Muscle layer of duodenum (tissue), 2 donors: ENCODE results near the gene UGT1A1.

Experiments used
- H3K27ac ChIP-seq: one replicate; pipeline ENCODE4 v1.7.0; 2013; ENCODE audit warnings: mild to moderate bottlenecking, low read length
- H3K27me3 ChIP-seq: one replicate; pipeline ENCODE4 v1.7.0; 2013; ENCODE audit warnings: low read depth, mild to moderate bottlenecking, control low read depth, low read length
- H3K36me3 ChIP-seq, 2 donors: one replicate each; pipeline ENCODE4 v1.7.0; 2013; ENCODE audit warnings: low read length in 2 of 2, control low read depth in 1 of 2, mild to moderate bottlenecking in 1 of 2; ENCODE audit not compliant: insufficient read depth in 2 of 2, control insufficient read depth in 1 of 2
- H3K4me1 ChIP-seq, 2 donors: one replicate each; pipeline ENCODE4 v1.7.0; 2013; ENCODE audit warnings: low read length in 2 of 2, mild to moderate bottlenecking in 2 of 2, control low read depth in 1 of 2, moderate library complexity in 1 of 2; ENCODE audit not compliant: insufficient read depth in 2 of 2, control insufficient read depth in 1 of 2
- H3K4me3 ChIP-seq, 2 donors: one replicate each; pipeline ENCODE4 v1.7.0; 2013; ENCODE audit warnings: low read length in 2 of 2, low read depth in 1 of 2, mild to moderate bottlenecking in 1 of 2
- H3K9me3 ChIP-seq, 2 donors: one replicate each; pipeline ENCODE4 v1.7.0; 2013; ENCODE audit warnings: low read length in 2 of 2, control low read depth in 1 of 2, mild to moderate bottlenecking in 1 of 2; ENCODE audit not compliant: control insufficient read depth in 1 of 2
- donor health status: healthy.

UGT1A1 gene

DNA sequence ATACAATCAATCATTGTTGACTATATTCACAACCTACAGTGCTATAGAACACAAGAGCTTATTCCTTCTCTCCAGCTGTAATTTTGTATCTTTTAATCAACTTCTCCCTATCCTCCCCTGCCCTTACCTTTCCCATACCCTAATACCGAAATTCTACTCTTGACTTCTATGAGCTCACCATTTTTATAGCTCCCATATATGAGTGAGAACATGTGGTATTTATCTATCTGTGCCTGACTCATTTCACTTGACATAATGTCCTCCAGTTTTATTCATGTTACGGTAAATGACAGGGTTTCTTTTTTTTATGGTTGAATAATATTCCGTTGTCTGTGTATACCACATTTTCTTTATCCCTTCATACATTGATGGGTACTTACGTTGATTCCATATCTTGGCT is 20.7 kb downstream of the UGT1A1 start:
- Histone ChIP-seq H3K27me3 (no peaks in the 10 kb centered on the region), H3K9me3 (peaks cover 0 to 7% of the 10 kb centered on the region in 2 donors), H3K4me3 (no peak overlapping the region), H3K36me3 (no peaks in the 10 kb centered on the region), H3K4me1 (no peaks in the 10 kb centered on the region), H3K27ac (no peak overlapping the region)

DNA sequence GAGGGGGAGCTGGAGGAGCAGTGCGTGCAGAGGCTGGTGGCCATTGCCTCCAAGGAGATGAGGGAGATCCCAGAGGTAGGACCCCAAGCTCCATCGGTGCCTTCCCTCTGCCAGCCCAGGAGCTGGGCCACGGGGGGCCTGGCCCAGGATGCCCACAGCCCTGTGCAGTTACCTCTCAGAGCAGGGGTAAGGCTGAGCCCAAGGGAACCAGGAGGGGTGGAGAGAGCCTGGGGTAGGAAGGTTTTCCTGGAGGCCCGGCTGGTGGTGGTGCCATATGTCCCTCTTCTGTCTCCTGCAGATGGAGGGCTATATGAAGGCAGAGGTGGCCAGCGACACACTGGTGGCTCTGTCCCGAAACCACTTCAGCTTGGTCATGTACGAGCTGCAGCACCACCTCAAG is 29.5 kb downstream of the UGT1A1 start:
- H3K27me3 ChIP-seq: no peaks in the 10 kb centered on the region
- H3K4me1 ChIP-seq: no peaks in the 10 kb centered on the region
- no peak overlapping the region for H3K27ac ChIP-seq
- no peaks in the 10 kb centered on the region for H3K9me3 ChIP-seq
- no peaks in the 10 kb centered on the region for H3K36me3 ChIP-seq
- H3K4me3 ChIP-seq: no peak overlapping the region

DNA sequence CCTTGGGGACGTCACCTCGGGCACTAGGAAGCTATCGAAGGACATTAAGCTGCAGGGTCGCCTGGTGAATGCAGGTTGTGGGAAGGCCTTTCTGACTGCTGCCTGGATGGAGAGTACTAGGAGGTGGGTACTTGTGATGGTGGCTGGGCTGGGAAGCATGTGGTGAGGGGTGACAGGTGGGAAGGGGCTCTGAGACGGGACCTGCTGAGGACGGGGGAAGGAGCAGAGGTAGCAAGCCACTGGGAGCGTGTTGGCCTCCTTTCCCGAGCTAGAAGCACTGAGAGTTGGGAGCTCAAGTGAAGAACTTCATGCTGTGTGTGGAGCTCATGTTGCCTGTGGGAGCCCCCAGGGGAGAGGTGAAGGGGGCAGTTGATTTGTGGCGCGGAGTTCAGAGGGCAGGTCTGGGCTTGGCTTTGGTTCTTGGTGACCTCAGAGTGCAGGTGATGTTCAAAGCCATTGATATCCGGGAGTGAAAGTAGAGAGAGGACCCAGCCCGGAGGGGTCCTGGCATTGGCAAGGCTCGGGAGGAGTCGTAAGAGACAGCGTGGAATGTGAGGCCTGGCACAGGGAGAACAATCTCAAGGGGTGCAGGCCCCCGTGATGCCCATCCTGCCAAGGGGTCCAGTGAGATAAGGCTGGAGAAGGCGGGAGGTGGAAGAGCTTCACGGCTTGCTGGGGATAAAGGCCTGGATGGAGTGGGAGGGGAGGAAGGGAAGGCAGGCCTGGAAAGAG is 31.2 kb downstream of the UGT1A1 start:
- no peaks in the 10 kb centered on the region for H3K27me3 ChIP-seq
- no peak overlapping the region for H3K27ac ChIP-seq
- H3K4me3 ChIP-seq: no peak overlapping the region
- H3K9me3 ChIP-seq: no peaks in the 10 kb centered on the region
- H3K4me1 ChIP-seq: no peaks in the 10 kb centered on the region
- H3K36me3 ChIP-seq: no peaks in the 10 kb centered on the region

DNA sequence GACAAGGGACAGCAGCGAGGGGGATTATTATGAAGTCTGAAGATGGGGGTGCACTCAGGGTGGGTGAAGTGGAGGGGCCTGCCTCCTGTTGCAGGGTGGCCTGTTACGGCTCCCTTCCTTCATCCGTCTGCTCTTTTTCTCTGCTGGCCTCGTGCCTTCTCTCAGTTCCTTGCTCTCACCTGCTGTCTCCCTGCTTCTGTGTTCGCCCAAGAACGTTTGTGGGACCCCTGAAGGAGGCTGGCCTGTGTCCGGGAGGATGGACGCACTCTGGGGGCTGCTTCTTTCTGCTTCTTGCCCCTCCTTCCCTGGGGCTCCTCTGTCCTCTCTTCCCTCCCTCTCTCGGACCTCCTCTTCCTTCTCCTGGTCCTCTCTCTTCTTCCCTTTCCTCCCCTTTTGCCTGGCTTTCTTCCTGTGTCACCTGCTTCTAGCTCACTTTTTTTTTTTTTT is 31.8 kb downstream of the UGT1A1 start:
- no peak overlapping the region for H3K4me3 ChIP-seq
- no peaks in the 10 kb centered on the region for H3K4me1 ChIP-seq
- no peaks in the 10 kb centered on the region for H3K27me3 ChIP-seq
- no peaks in the 10 kb centered on the region for H3K9me3 ChIP-seq
- H3K36me3 ChIP-seq: no peaks in the 10 kb centered on the region
- no peak overlapping the region for H3K27ac ChIP-seq

DNA sequence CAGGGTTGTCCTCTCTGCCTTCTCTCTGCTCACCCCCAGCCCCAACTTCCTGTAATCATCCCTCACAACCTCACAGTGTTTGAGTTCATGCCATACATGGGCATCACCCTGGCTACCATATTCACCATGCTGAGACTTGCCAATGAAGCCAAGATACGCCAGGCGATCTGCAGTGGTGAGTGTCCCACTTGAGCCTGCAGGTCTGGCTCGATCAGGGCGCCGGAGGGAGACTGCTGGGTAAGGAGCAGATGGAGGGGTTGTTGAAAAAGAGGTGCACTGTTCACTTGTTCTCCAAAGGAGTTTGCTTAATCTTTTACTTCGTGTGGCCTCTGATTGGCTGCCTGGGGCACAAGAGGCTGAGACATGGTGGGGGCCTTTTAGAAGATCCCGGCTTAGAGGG is 32.6 kb downstream of the UGT1A1 start:
- H3K9me3 ChIP-seq: no peaks in the 10 kb centered on the region
- H3K4me3 ChIP-seq: no peak overlapping the region
- H3K27ac ChIP-seq: no peak overlapping the region
- no peaks in the 10 kb centered on the region for H3K36me3 ChIP-seq
- H3K4me1 ChIP-seq: no peaks in the 10 kb centered on the region
- H3K27me3 ChIP-seq: no peaks in the 10 kb centered on the region

- no peaks in the 10 kb centered on the region for H3K9me3 ChIP-seq
- H3K27ac ChIP-seq: no peak overlapping the region
- H3K4me3 ChIP-seq: no peak overlapping the region
- H3K27me3 ChIP-seq: no peaks in the 10 kb centered on the region
- H3K4me1 ChIP-seq: no peaks in the 10 kb centered on the region
- H3K36me3 ChIP-seq: no peaks in the 10 kb centered on the region
Measured at GRCh38 chr2:233793465-233794127, 33.5 kb downstream of the UGT1A1 start.

DNA sequence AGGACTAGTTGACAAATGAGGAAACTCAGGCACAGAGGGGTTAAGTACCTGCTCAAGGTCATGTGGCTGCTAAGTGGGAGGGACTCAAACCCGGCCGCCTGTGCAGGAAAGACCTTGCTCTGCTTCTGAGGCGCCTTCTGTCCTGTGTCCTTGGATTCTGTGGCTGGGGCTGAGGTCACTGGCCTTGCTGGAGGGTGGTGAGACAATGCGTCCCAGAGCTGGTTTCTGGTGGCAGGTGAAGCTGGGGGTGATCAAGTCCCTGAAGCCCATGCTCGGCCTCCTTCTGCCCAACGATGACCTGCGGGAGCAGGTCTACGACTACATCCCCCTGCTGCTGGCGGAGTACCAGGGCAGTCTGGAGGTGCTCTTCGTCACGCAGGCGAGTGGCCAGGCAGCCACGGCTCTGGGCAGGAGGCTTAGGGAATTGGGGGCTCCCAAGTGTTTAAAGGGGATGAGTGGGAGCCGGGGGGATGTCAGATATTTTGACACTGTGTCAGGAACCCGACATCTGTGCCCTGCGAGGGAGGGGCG is 34.1 kb downstream of the UGT1A1 start:
- H3K9me3 ChIP-seq: no peaks in the 10 kb centered on the region
- no peak overlapping the region for H3K4me3 ChIP-seq
- no peak overlapping the region for H3K27ac ChIP-seq
- H3K36me3 ChIP-seq: no peaks in the 10 kb centered on the region
- no peaks in the 10 kb centered on the region for H3K4me1 ChIP-seq
- H3K27me3 ChIP-seq: no peaks in the 10 kb centered on the region

DNA sequence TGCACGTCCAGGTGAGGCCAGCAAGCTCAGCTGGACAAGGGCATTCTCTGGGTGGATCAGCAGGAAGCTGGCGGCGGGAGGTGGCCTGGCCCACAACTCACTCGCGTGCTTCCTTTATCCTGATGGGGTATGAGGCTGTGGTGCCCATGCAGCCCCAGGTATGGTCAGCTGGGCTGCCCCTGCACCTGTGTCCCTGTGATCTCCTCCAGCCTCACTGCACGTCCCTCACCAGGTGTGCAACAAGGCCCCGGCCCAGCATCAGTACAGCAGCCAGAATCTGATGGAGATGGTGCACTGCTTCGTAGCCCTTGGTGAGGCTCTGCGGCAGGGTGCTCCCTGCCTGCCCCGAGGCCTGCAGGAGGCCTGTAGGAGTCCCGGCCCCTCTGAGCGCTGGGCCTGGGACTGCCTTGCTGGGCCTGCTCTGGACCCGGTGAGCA is 35.7 kb downstream of the UGT1A1 start:
- H3K27me3 ChIP-seq: no peaks in the 10 kb centered on the region
- no peaks in the 10 kb centered on the region for H3K36me3 ChIP-seq
- H3K4me1 ChIP-seq: no peaks in the 10 kb centered on the region
- no peak overlapping the region for H3K4me3 ChIP-seq
- no peak overlapping the region for H3K27ac ChIP-seq
- H3K9me3 ChIP-seq: no peaks in the 10 kb centered on the region

GRCh38 chr2:233796254-233796653 is 36.2 kb downstream of the UGT1A1 start:
- H3K27me3 ChIP-seq: no peaks in the 10 kb centered on the region
- H3K9me3 ChIP-seq: no peaks in the 10 kb centered on the region
- no peak overlapping the region for H3K4me3 ChIP-seq
- H3K27ac ChIP-seq: no peak overlapping the region
- no peaks in the 10 kb centered on the region for H3K36me3 ChIP-seq
- H3K4me1 ChIP-seq: no peaks in the 10 kb centered on the region

DNA sequence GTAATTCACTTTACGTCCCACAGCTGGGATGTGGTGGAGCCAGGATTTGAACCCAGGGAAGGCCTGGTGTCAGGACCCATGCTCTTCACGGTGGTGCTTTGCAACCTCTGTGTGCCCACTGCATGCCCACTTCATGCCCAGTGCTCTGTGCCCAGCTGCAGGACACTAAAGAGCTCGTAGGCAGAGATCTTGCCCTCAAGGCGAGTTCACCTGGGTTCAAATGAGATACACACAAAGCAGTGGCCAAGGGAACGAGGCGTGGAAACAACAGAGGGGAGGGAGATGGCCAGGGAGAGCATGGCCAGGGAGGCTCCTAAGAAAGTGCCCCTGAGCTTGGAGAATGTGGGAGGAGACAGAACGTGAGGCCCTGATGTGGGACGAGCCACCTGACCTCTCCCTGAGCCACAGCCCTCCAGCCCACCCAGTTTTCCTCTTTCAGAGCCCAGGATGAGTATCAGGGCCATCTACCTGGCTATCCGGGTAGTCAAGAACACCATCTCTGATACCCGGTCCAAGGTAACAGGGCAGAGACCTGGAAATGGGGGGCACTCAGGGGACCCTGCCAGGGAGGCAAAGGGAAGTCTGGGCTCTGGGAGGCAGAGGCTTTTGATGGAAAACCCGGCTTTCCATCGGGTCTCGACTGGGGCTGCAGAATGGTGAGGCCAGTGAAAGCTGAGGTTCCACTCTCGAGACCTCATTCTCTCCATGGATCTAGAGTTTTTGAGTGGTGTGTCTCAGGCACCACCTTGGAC is 38.4 kb downstream of the UGT1A1 start:
- Histone ChIP-seq H3K36me3 (no peaks in the 10 kb centered on the region), H3K9me3 (no peaks in the 10 kb centered on the region), H3K27ac (no peak overlapping the region), H3K27me3 (no peaks in the 10 kb centered on the region), H3K4me1 (no peaks in the 10 kb centered on the region), H3K4me3 (no peak overlapping the region)

DNA sequence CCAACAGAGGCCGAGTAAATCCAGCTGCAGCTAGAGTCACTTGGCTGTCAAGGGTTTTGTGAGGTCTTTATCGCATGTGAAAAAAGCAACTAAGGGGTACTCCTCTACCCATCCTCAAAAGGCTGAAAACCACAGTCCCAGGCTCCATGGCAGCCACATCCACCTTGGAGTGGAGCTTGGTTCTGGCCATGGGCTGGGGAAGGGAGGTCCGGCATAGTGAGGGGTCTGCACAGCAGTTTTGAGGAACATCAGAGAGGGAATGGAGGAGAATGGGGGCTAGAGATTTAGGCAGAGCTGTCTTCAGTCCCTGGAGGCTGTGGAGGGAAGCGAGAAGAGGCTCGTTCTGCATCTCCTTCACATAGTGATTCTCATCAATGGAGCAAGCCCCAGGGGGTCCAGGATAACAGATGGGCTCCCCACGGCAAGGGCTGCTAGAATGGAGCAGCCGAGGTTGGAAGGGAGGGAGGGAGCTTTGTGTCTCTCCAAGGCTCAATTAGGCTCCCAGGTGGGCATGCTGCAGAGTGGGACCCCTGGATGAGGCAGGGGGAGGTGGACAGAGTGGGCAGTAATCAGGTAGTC is 39.1 kb downstream of the UGT1A1 start:
- H3K27me3 ChIP-seq: no peaks in the 10 kb centered on the region
- no peaks in the 10 kb centered on the region for H3K9me3 ChIP-seq
- H3K27ac ChIP-seq: no peak overlapping the region
- no peak overlapping the region for H3K4me3 ChIP-seq
- H3K36me3 ChIP-seq: no peaks in the 10 kb centered on the region
- H3K4me1 ChIP-seq: no peaks in the 10 kb centered on the region
